HepG2 (cell line): Measurements from ENCODE around the gene SMIM34.
"Not testable (repeated sequence)": the region's sequence is repeated elsewhere in the genome, so short reads cannot be mapped to it uniquely, and the experiment has no call there.

ENCODE experiments used
- FOXK1 ChIP-seq: sonication (generic); formaldehyde crosslinking; IDR thresholded peaks from 2 replicates; pipeline ENCODE4 v1.4.0; 2020; ENCODE audit warnings: low read depth, missing genetic modification reagents, borderline replicate concordance
- ONECUT2 ChIP-seq: sonication (generic); formaldehyde crosslinking; IDR thresholded peaks from 2 replicates; pipeline ENCODE4 v1.4.0; 2020; ENCODE audit warnings: missing genetic modification reagents
- ZFP36 ChIP-seq: fragments of 150-350 bp; IDR thresholded peaks from 2 replicates; pipeline ENCODE4 v1.6.1; 2018; ENCODE audit warnings: borderline replicate concordance, low read length, low read depth; ENCODE audit not compliant: partially characterized antibody
- TF ChIP-seq, protein P1 (sequence below): sonication (generic); formaldehyde crosslinking; IDR thresholded peaks from 2 replicates; pipeline ENCODE4 v1.4.0; 2020; ENCODE audit warnings: missing genetic modification reagents
- TF ChIP-seq, protein P2 (sequence below): sonication (generic); formaldehyde crosslinking; IDR thresholded peaks from 2 replicates; pipeline ENCODE4 v1.5.0; 2020; ENCODE audit warnings: mild to moderate bottlenecking, missing genetic modification reagents, moderate library complexity

DNA sequence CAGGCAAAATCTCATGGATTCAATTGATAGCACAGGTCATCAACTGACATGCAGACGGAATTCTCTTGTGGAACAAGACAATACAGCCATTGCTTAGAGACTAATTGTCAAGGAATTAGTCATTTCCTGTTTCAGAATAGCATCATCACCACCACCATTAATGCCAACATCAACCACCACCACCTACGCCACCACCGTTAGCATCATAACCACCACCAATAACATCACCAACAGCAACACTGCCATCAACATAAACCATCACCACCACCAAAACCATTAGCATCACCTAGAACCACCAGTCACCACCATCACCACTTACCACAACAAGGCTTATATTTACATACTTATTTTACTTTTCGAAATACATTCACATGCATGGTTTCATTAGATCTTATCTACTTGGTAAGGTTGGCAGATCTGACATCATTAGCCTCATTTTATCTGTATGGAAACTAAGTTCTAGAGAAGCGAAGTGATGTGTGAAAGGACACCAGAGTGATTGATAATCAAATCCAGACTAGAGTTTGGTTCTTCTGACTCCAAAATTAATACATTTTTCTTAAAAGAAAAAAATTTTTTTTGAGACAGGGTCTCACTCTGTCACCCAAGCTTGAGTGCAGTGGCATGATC, 6.2 kb downstream of the SMIM34 start:
- not testable (repeated sequence) for TF ChIP-seq FOXK1; ZFP36; ONECUT2 (CRISPR knock-in tag)
- TF ChIP-seq, protein P1, sequence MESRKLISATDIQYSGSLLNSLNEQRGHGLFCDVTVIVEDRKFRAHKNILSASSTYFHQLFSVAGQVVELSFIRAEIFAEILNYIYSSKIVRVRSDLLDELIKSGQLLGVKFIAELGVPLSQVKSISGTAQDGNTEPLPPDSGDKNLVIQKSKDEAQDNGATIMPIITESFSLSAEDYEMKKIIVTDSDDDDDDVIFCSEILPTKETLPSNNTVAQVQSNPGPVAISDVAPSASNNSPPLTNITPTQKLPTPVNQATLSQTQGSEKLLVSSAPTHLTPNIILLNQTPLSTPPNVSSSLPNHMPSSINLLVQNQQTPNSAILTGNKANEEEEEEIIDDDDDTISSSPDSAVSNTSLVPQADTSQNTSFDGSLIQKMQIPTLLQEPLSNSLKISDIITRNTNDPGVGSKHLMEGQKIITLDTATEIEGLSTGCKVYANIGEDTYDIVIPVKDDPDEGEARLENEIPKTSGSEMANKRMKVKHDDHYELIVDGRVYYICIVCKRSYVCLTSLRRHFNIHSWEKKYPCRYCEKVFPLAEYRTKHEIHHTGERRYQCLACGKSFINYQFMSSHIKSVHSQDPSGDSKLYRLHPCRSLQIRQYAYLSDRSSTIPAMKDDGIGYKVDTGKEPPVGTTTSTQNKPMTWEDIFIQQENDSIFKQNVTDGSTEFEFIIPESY (CRISPR knock-in tag) = not testable (repeated sequence)
- TF ChIP-seq, protein P2, sequence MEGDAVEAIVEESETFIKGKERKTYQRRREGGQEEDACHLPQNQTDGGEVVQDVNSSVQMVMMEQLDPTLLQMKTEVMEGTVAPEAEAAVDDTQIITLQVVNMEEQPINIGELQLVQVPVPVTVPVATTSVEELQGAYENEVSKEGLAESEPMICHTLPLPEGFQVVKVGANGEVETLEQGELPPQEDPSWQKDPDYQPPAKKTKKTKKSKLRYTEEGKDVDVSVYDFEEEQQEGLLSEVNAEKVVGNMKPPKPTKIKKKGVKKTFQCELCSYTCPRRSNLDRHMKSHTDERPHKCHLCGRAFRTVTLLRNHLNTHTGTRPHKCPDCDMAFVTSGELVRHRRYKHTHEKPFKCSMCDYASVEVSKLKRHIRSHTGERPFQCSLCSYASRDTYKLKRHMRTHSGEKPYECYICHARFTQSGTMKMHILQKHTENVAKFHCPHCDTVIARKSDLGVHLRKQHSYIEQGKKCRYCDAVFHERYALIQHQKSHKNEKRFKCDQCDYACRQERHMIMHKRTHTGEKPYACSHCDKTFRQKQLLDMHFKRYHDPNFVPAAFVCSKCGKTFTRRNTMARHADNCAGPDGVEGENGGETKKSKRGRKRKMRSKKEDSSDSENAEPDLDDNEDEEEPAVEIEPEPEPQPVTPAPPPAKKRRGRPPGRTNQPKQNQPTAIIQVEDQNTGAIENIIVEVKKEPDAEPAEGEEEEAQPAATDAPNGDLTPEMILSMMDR = not testable (repeated sequence)
